ENCODE data around the gene MED15. TPM values are rescaled to one million over a fixed set of nuclear protein-coding genes. Genes with fewer than 3 reads are reported as not detected.

MED15 gene
- total RNA-seq, 2 donors from 2014 or later = 171 to 178 TPM

GRCh38 chr22:20575724-20576444, 68.5 kb downstream of the MED15 start:
- Mint-ChIP-seq H3K4me1 (ENCODE audit: low read depth in 2 of 2) (peaks cover 51 to 64% of the 10 kb centered on the region in 2 donors), H3K27ac (peak overlapping the region in 1 of 2 donors; percentile 49), H3K27me3 (no peaks in the 10 kb centered on the region), H3K9me3 (no peaks in the 10 kb centered on the region), H3K36me3 (peaks cover 13% of the 10 kb centered on the region), H3K4me3 (no peak overlapping the region)
- no peak for ATAC-seq
- DNase-seq (ENCODE audit: low spot score) = no peak

GRCh38 chr22:20576445-20576816, 69.0 kb downstream of the MED15 start:
- ATAC-seq (no peak), DNase-seq (ENCODE audit: low spot score) (no peak)
- Mint-ChIP-seq H3K27me3 (no peaks in the 10 kb centered on the region), H3K9me3 (no peaks in the 10 kb centered on the region), H3K36me3 (peaks cover 13% of the 10 kb centered on the region), H3K27ac (peak overlapping the region in 1 of 2 donors; percentile 49), H3K4me3 (no peak overlapping the region), H3K4me1 (ENCODE audit: low read depth in 2 of 2) (peaks cover 47 to 64% of the 10 kb centered on the region in 2 donors)

GRCh38 chr22:20577045-20577444, 69.6 kb downstream of the MED15 start:
- H3K4me1 Mint-ChIP-seq (ENCODE audit: low read depth in 2 of 2) = peaks cover 41 to 59% of the 10 kb centered on the region in 2 donors
- no peaks in the 10 kb centered on the region for H3K27me3 Mint-ChIP-seq
- H3K27ac Mint-ChIP-seq = peak overlapping the region in 1 of 2 donors; percentile 74
- ATAC-seq (no peak), DNase-seq (ENCODE audit: low spot score) (no peak)
- H3K4me3 Mint-ChIP-seq = no peak overlapping the region
- H3K36me3 Mint-ChIP-seq = peaks cover 13% of the 10 kb centered on the region
- H3K9me3 Mint-ChIP-seq = no peaks in the 10 kb centered on the region

- Mint-ChIP-seq H3K4me3 (peak overlapping the region; percentile 20), H3K27me3 (no peaks in the 10 kb centered on the region), H3K27ac (peak overlapping the region; percentile 21 to 74), H3K9me3 (no peaks in the 10 kb centered on the region), H3K36me3 (peaks cover 13% of the 10 kb centered on the region), H3K4me1 (ENCODE audit: low read depth in 2 of 2) (peaks cover 39 to 57% of the 10 kb centered on the region in 2 donors)
- DNase-seq (ENCODE audit: low spot score) = no peak
- ATAC-seq = no peak
Measured at GRCh38 chr22:20577549-20577975, 70.2 kb downstream of the MED15 start.

GRCh38 chr22:20578192-20578591, 70.8 kb downstream of the MED15 start:
- Mint-ChIP-seq H3K4me1 (ENCODE audit: low read depth in 2 of 2) (peaks cover 39 to 58% of the 10 kb centered on the region in 2 donors), H3K4me3 (peak overlapping the region; percentile 20), H3K9me3 (no peaks in the 10 kb centered on the region), H3K27me3 (no peaks in the 10 kb centered on the region), H3K27ac (peak overlapping the region; percentile 21 to 74), H3K36me3 (peaks cover 13% of the 10 kb centered on the region)
- no peak for DNase-seq (ENCODE audit: low spot score)
- ATAC-seq = no peak

- DNase-seq (ENCODE audit: low spot score) (no peak), ATAC-seq (no peak)
- H3K27me3 Mint-ChIP-seq = no peaks in the 10 kb centered on the region
- no peaks in the 10 kb centered on the region for H3K9me3 Mint-ChIP-seq
- H3K4me3 Mint-ChIP-seq = no peak overlapping the region
- peaks cover 39 to 54% of the 10 kb centered on the region in 2 donors for H3K4me1 Mint-ChIP-seq (ENCODE audit: low read depth in 2 of 2)
- peaks cover 11% of the 10 kb centered on the region for H3K36me3 Mint-ChIP-seq
- peak overlapping the region in 1 of 2 donors; percentile 18 for H3K27ac Mint-ChIP-seq
Measured at GRCh38 chr22:20578707-20579106, 71.3 kb downstream of the MED15 start.

GRCh38 chr22:20579273-20580120, 72.1 kb downstream of the MED15 start:
- no peak for ATAC-seq
- H3K36me3 Mint-ChIP-seq = peaks cover 8% of the 10 kb centered on the region
- no peaks in the 10 kb centered on the region for H3K27me3 Mint-ChIP-seq
- peaks cover 39 to 48% of the 10 kb centered on the region in 2 donors for H3K4me1 Mint-ChIP-seq (ENCODE audit: low read depth in 2 of 2)
- DNase-seq (ENCODE audit: low spot score) = no peak
- peak overlapping the region; percentile 66 to 85 for H3K27ac Mint-ChIP-seq
- no peaks in the 10 kb centered on the region for H3K9me3 Mint-ChIP-seq
- peak overlapping the region; percentile 47 for H3K4me3 Mint-ChIP-seq

- H3K4me1 Mint-ChIP-seq (ENCODE audit: low read depth in 2 of 2) = peaks cover 33 to 42% of the 10 kb centered on the region in 2 donors
- H3K36me3 Mint-ChIP-seq = peaks cover 4% of the 10 kb centered on the region
- no peak for ATAC-seq
- H3K9me3 Mint-ChIP-seq = no peaks in the 10 kb centered on the region
- H3K27me3 Mint-ChIP-seq = no peaks in the 10 kb centered on the region
- H3K27ac Mint-ChIP-seq = peak overlapping the region; percentile 66 to 85
- no peak for DNase-seq (ENCODE audit: low spot score)
- peak overlapping the region; percentile 47 for H3K4me3 Mint-ChIP-seq
Measured at GRCh38 chr22:20580179-20580578, 72.8 kb downstream of the MED15 start.

- Mint-ChIP-seq H3K9me3 (no peaks in the 10 kb centered on the region), H3K4me3 (no peak overlapping the region), H3K36me3 (peaks cover 4% of the 10 kb centered on the region), H3K4me1 (ENCODE audit: low read depth in 2 of 2) (peaks cover 33 to 42% of the 10 kb centered on the region in 2 donors), H3K27me3 (no peaks in the 10 kb centered on the region), H3K27ac (peak overlapping the region; percentile 66 to 85)
- DNase-seq (ENCODE audit: low spot score) (no peak), ATAC-seq (no peak)
Measured at GRCh38 chr22:20580611-20581502, 73.4 kb downstream of the MED15 start.

GRCh38 chr22:20581503-20582170, 74.2 kb downstream of the MED15 start:
- H3K36me3 Mint-ChIP-seq = peaks cover 4% of the 10 kb centered on the region
- H3K4me1 Mint-ChIP-seq (ENCODE audit: low read depth in 2 of 2) = peaks cover 33 to 38% of the 10 kb centered on the region in 2 donors
- H3K9me3 Mint-ChIP-seq = no peaks in the 10 kb centered on the region
- H3K27me3 Mint-ChIP-seq = no peaks in the 10 kb centered on the region
- DNase-seq (ENCODE audit: low spot score) = no peak
- H3K4me3 Mint-ChIP-seq = no peak overlapping the region
- H3K27ac Mint-ChIP-seq = no peak overlapping the region
- no peak for ATAC-seq

GRCh38 chr22:20582171-20582511, 74.7 kb downstream of the MED15 start:
- H3K36me3 Mint-ChIP-seq = peaks cover 4% of the 10 kb centered on the region
- no peaks in the 10 kb centered on the region for H3K27me3 Mint-ChIP-seq
- peaks cover 32 to 37% of the 10 kb centered on the region in 2 donors for H3K4me1 Mint-ChIP-seq (ENCODE audit: low read depth in 2 of 2)
- H3K9me3 Mint-ChIP-seq = no peaks in the 10 kb centered on the region
- DNase-seq (ENCODE audit: low spot score) (no peak), ATAC-seq (no peak)
- H3K27ac Mint-ChIP-seq = no peak overlapping the region
- H3K4me3 Mint-ChIP-seq = no peak overlapping the region

GRCh38 chr22:20582520-20583361, 75.3 kb downstream of the MED15 start:
- Mint-ChIP-seq H3K4me3 (no peak overlapping the region), H3K36me3 (no peaks in the 10 kb centered on the region), H3K9me3 (no peaks in the 10 kb centered on the region), H3K27me3 (no peaks in the 10 kb centered on the region), H3K27ac (no peak overlapping the region), H3K4me1 (ENCODE audit: low read depth in 2 of 2) (peaks cover 26 to 32% of the 10 kb centered on the region in 2 donors)
- ATAC-seq (no peak), DNase-seq (ENCODE audit: low spot score) (no peak)
